HG03097 (cell line): ENCODE data around the gene ZNF80.
A peak's percentile ranks its signal among the peaks of the same experiment; 100 is the strongest.

ENCODE experiments used
- ATAC-seq: cut with Tn5 transposase; IDR thresholded peaks from one replicate; pipeline ENCODE4 v1.9.1; 2021; ENCODE audit not compliant: unreplicated experiment, low FRiP score

ZNF80 gene

GRCh38 chr3:114221165-114221880, 16.1 kb downstream of the ZNF80 start:
- ATAC-seq = no peak

GRCh38 chr3:114219741-114220140, 17.6 kb downstream of the ZNF80 start:
- no peak for ATAC-seq

- ATAC-seq = no peak
Observed at GRCh38 chr3:114218578-114219185, 18.7 kb downstream of the ZNF80 start.

GRCh38 chr3:114218006-114218405, 19.4 kb downstream of the ZNF80 start:
- ATAC-seq = no peak

- ATAC-seq = no peak
Observed at GRCh38 chr3:114217266-114217665, 20.1 kb downstream of the ZNF80 start.

- ATAC-seq = no peak
Observed at GRCh38 chr3:114216186-114216970, 21.0 kb downstream of the ZNF80 start.

GRCh38 chr3:114214542-114215341, 22.6 kb downstream of the ZNF80 start:
- no peak for ATAC-seq

- ATAC-seq = peak; percentile 79
Observed at GRCh38 chr3:114213627-114214541, 23.5 kb downstream of the ZNF80 start.

GRCh38 chr3:114213292-114213626, 24.1 kb downstream of the ZNF80 start:
- peak; percentile 8 for ATAC-seq

- ATAC-seq = no peak
Observed at GRCh38 chr3:114212646-114213045, 24.7 kb downstream of the ZNF80 start.

- peak; percentile 73 for ATAC-seq
Observed at GRCh38 chr3:114207768-114208167, 29.6 kb downstream of the ZNF80 start.

- ATAC-seq = no peak
Observed at GRCh38 chr3:114206342-114206741, 31.0 kb downstream of the ZNF80 start.

GRCh38 chr3:114205541-114205940, 31.8 kb downstream of the ZNF80 start:
- no peak for ATAC-seq

GRCh38 chr3:114194750-114195149, 42.6 kb downstream of the ZNF80 start:
- ATAC-seq = no peak

- no peak for ATAC-seq
Observed at GRCh38 chr3:114192136-114192535, 45.2 kb downstream of the ZNF80 start.

- no peak for ATAC-seq
Observed at GRCh38 chr3:114186501-114186900, 50.9 kb downstream of the ZNF80 start.
